ENCODE measurements around the gene HILPDA. TPM values are rescaled to one million over a fixed set of nuclear protein-coding genes. Genes with fewer than 3 reads are reported as not detected.
A peak's percentile ranks its signal among the peaks of the same experiment; 100 is the strongest.
"Not testable (repeated sequence)": the region's sequence is repeated elsewhere in the genome, so short reads cannot be mapped to it uniquely, and the experiment has no call there.

The HILPDA gene
- total RNA-seq, 2 experiments from 2014 or later: 51.8 to 53.4 TPM

- Mint-ChIP-seq H3K4me1 (peaks cover 58% of the 10 kb centered on the region), H3K27me3 (peaks cover 23% of the 10 kb centered on the region), H3K36me3 (ENCODE audit: low read depth) (peaks cover 19% of the 10 kb centered on the region), H3K4me3 (peak overlapping the region; percentile 94), H3K27ac (peak overlapping the region; percentile 90), H3K9me3 (no peaks in the 10 kb centered on the region)
- POLR2A ChIA-PET: interaction anchor here (0.9 to 1.5 kb wide), 10 partner anchors 11 to 408 kb away, joined by 3 to 6 read pairs (median 3); partner anchors contain the start of genes ATP6V1F and CALU
- CTCF ChIA-PET: interaction anchor here (0.7 to 4.8 kb wide), 12 partner anchors 9 to 285 kb away, joined by 3 to 85 read pairs (median 3); partner anchors contain the start of genes CALU, METTL2B and RBM28
- DNase-seq: no peak
Observed at GRCh38 chr7:128454808-128455542, 703 bp upstream of the HILPDA start.

DNA sequence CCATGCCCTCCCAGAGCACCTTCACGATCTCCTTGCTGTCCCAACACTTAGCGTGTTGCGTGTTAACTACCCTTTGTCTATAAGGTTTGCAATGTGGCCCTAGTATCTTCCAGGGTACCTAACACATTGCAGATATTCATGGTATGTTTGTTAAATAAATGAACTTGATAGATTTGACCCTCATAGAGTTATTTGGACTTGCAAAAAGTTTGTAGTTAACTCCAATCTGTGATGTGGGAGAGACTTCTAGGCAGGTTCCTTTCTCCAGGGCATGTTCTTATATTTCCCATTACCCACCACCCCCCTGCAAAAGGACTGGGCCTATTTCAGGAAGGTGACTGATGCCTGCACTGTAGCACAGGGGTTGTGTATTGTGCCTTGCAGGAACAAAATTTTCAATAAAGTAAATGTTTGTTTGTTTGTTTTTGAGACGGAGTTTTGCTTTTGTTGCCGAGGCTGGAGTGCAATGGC is 612 bp downstream of the HILPDA start:
- peaks cover 19% of the 10 kb centered on the region for H3K36me3 Mint-ChIP-seq (ENCODE audit: low read depth)
- H3K4me1 Mint-ChIP-seq: peaks cover 56% of the 10 kb centered on the region
- POLR2A ChIA-PET: interaction anchor here (0.8 to 1.5 kb wide), 4 partner anchors 21 to 407 kb away, joined by 3 to 5 read pairs (median 3); partner anchors contain the start of genes ATP6V1F and CALU
- peak overlapping the region; percentile 94 for H3K4me3 Mint-ChIP-seq
- no peak for DNase-seq
- peaks cover 16% of the 10 kb centered on the region for H3K27me3 Mint-ChIP-seq
- peak overlapping the region; percentile 86 for H3K27ac Mint-ChIP-seq
- CTCF ChIA-PET: interaction anchor here (0.7 to 4.8 kb wide), 5 partner anchors 10 to 113 kb away, joined by 3 to 85 read pairs (median 4); partner anchors contain the start of gene RBM28
- no peaks in the 10 kb centered on the region for H3K9me3 Mint-ChIP-seq

DNA sequence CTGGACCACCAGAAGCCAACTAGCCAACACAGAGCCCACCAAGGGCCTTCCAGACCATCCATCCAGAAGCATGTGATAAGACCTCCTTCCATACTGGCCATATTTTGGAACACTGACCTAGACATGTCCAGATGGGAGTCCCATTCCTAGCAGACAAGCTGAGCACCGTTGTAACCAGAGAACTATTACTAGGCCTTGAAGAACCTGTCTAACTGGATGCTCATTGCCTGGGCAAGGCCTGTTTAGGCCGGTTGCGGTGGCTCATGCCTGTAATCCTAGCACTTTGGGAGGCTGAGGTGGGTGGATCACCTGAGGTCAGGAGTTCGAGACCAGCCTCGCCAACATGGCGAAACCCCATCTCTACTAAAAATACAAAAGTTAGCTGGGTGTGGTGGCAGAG is 1.7 kb downstream of the HILPDA start:
- POLR2A ChIA-PET: interaction anchor here (1.1 kb wide), 1 partner anchor 51 kb away, joined by 3 read pairs; no protein-coding TSS in a partner anchor
- Mint-ChIP-seq H3K27ac (peak overlapping the region; percentile 47), H3K36me3 (ENCODE audit: low read depth) (peaks cover 19% of the 10 kb centered on the region), H3K4me3 (peak overlapping the region; percentile 94), H3K4me1 (peaks cover 52% of the 10 kb centered on the region)
- not testable (repeated sequence) for H3K9me3 Mint-ChIP-seq, H3K27me3 Mint-ChIP-seq, DNase-seq
- CTCF ChIA-PET: interaction anchor here (1.0 to 2.1 kb wide), 5 partner anchors 19 to 59 kb away, joined by 3 to 10 read pairs (median 4); no protein-coding TSS in a partner anchor

DNA sequence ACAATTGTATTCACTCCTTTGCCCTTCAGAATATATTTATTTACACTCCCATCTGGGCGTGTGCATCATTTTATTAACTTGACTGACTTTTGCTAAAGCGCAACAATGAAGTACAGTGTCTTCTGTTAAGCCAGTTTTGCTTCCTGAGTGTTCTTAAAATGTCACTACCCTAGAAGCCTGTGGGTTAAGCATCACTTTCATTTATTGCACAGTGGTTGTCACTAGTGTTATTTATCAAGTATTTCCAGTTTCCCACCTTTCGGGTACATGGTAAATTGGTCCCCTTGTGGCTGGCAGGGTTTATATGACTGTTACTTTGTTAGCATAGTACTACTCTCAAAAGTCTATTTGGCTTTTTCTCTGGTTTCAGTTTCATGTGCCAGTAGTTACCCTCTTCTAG is 3.3 kb downstream of the HILPDA start:
- peak overlapping the region; percentile 72 for H3K27ac Mint-ChIP-seq
- CTCF ChIA-PET: interaction anchor here (0.8 to 4.2 kb wide), 13 partner anchors 14 to 112 kb away, joined by 3 to 285 read pairs (median 7); no protein-coding TSS in a partner anchor
- peak overlapping the region; percentile 94 for H3K4me3 Mint-ChIP-seq
- peaks cover 27% of the 10 kb centered on the region for H3K36me3 Mint-ChIP-seq (ENCODE audit: low read depth)
- H3K9me3 Mint-ChIP-seq: no peaks in the 10 kb centered on the region
- no peaks in the 10 kb centered on the region for H3K27me3 Mint-ChIP-seq
- peak; percentile 25 for DNase-seq
- peaks cover 48% of the 10 kb centered on the region for H3K4me1 Mint-ChIP-seq
- POLR2A ChIA-PET: interaction anchor here (1.1 kb wide), 1 partner anchor 32 kb away, joined by 4 read pairs; no protein-coding TSS in a partner anchor

DNA sequence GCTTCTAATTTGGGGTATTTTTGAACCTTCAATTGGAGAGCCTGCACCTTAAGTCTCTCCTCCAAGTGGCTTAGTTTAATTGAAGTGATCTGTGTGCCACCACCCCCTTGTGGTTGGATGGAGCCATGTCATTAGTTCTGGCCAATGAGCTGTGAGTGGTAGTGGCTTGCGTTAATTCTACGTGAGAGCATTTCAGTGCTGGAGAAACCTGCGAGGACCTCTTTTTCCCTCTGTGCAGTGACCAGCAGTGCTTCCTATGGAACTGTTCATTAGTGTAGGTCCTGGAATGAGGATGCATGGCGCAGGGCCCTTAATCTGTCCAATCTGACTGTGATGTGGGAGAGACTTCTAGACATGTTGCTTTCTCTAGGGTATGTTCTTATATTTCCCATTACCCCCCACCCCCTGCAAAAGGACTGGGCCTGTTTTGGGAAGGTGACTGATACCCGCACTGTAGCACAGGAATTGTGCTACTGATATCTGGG is 3.8 kb downstream of the HILPDA start:
- Mint-ChIP-seq H3K4me1 (peaks cover 44% of the 10 kb centered on the region), H3K36me3 (ENCODE audit: low read depth) (peaks cover 29% of the 10 kb centered on the region), H3K4me3 (peak overlapping the region; percentile 8), H3K9me3 (no peaks in the 10 kb centered on the region), H3K27me3 (no peaks in the 10 kb centered on the region), H3K27ac (no peak overlapping the region)
- POLR2A ChIA-PET: interaction anchor here (1.1 to 1.7 kb wide), 3 partner anchors 33 to 51 kb away, joined by 4 to 5 read pairs (median 5); no protein-coding TSS in a partner anchor
- CTCF ChIA-PET: interaction anchor here (0.6 to 4.2 kb wide), 20 partner anchors 12 to 115 kb away, joined by 3 to 285 read pairs (median 5); partner anchors contain the start of genes METTL2B and RBM28
- peak; percentile 76 for DNase-seq

DNA sequence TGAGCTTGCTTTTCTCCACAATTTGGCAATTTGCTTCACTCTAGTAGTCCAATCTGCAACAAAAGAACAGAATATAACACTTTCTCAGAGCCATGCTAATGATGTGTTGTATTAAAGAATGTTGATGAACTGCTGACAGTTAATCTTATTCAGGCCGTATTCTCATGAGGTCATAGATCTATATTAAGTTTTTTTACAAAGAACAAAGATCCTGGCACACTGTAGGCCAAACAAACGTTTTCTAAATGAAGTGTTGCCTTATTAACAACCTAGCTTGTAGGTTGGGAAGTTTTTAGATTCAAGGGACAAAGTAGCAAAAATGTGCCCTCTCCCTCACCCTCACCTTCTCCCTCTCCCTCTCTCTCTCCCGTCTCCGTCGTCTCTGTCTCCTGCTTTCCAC is 6.8 kb downstream of the HILPDA start:
- Mint-ChIP-seq H3K4me3 (no peak overlapping the region), H3K27ac (no peak overlapping the region), H3K36me3 (ENCODE audit: low read depth) (peaks cover 27% of the 10 kb centered on the region), H3K4me1 (peaks cover 24% of the 10 kb centered on the region), H3K9me3 (no peaks in the 10 kb centered on the region), H3K27me3 (no peaks in the 10 kb centered on the region)
- DNase-seq: no peak
- ChIA-PET CTCF (interaction anchor here (0.6 to 4.2 kb wide), 8 partner anchors 9 to 592 kb away, joined by 3 to 285 read pairs (median 10); partner anchors contain the start of genes RBM28 and TNPO3), POLR2A (no interaction called here)

GRCh38 chr7:128463345-128463744 is 7.7 kb downstream of the HILPDA start:
- DNase-seq, CTCF ChIA-PET, H3K9me3 Mint-ChIP-seq, H3K4me3 Mint-ChIP-seq, H3K27me3 Mint-ChIP-seq, POLR2A ChIA-PET, H3K27ac Mint-ChIP-seq: not testable (repeated sequence)
- H3K4me1 Mint-ChIP-seq: peaks cover 17% of the 10 kb centered on the region
- peaks cover 19% of the 10 kb centered on the region for H3K36me3 Mint-ChIP-seq (ENCODE audit: low read depth)

DNA sequence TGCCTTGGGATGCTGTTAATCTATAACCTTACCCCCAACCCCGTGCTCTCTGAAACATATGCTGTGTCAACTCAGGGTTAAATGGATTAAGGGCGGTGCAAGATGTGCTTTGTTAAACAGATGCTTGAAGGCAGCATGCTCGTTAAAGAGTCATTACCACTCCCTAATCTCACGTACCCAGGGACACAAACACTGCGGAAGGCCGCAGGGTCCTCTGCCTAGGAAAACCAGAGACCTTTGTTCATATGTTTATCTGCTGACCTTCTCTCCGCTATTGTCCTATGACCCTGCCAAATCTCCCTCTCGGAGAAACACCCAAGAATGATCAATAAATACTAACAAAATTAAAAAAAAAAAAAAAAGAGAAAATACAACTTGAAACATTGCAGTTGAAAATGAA is 8.3 kb downstream of the HILPDA start:
- POLR2A ChIA-PET, DNase-seq, H3K27me3 Mint-ChIP-seq, H3K9me3 Mint-ChIP-seq, H3K27ac Mint-ChIP-seq, H3K4me3 Mint-ChIP-seq: not testable (repeated sequence)
- Mint-ChIP-seq H3K4me1 (peaks cover 11% of the 10 kb centered on the region), H3K36me3 (ENCODE audit: low read depth) (peaks cover 13% of the 10 kb centered on the region)
- CTCF ChIA-PET: interaction anchor here (1.3 kb wide), 1 partner anchor 275 kb away, joined by 3 read pairs; the partner anchor contains the start of gene CALU

GRCh38 chr7:128466871-128467270 is 11.2 kb downstream of the HILPDA start:
- H3K27ac Mint-ChIP-seq, POLR2A ChIA-PET, DNase-seq, CTCF ChIA-PET, H3K4me1 Mint-ChIP-seq, H3K9me3 Mint-ChIP-seq, H3K27me3 Mint-ChIP-seq, H3K4me3 Mint-ChIP-seq: not testable (repeated sequence)
- H3K36me3 Mint-ChIP-seq (ENCODE audit: low read depth): peaks cover 13% of the 10 kb centered on the region

DNA sequence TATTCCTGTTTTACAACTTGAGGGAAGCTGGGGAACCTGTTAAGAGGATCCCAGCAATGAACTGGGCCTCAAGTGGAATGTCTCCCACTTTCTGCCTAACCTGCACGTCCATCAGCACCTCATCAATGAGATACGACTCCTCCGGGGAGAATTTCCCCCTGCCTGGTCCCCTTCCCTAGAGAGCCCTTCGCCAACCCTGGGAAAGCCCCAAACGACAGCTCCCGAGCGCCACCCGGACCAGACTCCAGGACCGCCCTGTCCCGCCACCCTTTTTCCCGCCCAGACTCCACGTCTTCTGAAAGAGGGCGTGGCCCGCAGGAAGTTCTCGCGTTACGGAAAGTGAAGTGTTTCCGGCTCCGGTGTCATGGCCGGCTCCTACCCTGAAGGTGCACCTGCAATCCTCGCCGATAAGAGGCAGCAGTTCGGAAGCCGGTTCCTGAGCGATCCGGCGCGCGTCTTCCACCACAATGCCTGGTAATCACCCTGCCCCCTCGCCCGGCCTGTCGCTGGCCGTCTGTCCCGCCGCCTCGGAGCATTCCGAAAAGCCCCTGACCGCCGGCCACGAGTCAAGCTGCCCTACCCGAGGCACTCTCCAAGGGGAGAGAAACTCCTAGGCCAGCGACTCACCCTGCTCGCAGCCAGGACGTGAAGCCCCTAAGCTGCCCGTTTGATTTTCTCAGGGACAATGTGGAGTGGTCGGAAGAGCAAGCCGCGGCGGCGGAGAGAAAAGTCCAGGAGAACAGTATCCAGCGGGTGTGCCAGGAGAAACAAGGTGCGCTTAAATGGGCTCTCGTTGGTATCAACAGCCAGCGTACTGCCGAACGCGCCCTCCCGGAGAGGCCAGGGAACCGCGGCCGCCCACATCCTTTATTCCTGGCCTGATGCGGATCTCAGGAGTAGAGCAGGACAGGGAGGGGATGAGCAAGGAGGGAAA is 21.0 kb downstream of the HILPDA start, which contains the start of gene METTL2B:
Gene METTL2B (plus strand): TSS at position 347 of the 934 bp plus-strand sequence. CDS start 18 bp downstream, at position 365.
- H3K9me3 Mint-ChIP-seq: not testable (repeated sequence)

DNA sequence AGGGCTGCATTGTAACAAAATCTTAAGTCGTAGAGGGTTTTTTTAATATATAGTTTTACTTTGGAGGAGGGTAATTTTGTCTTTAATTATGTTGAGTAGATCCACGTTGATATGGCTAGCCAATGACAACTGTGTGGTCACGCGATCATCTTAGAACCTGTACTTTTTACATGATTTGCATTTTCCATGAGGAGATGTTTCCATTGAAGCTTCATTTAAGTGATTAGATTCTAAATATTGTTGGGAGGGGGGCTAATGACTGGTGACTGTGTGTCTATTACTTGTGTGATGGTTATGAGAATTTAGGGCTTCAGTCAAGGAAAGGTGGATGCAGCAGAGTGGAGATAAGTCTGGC is 21.6 kb downstream of the HILPDA start:
- peak overlapping the region; percentile 93 for H3K27ac Mint-ChIP-seq
- CTCF ChIA-PET: interaction anchor here (2.0 kb wide), 1 partner anchor 16 kb away, joined by 7 read pairs; no protein-coding TSS in a partner anchor
- H3K27me3 Mint-ChIP-seq: not testable (repeated sequence)

More for the DNA sequence above, 21.0 kb downstream of the HILPDA start, which contains the start of gene METTL2B:
- Mint-ChIP-seq H3K4me1 (peaks cover 33% of the 10 kb centered on the region), H3K36me3 (ENCODE audit: low read depth) (peaks cover 16% of the 10 kb centered on the region), H3K4me3 (peak within 1 kb of the TSS; percentile 93), H3K27ac (peak within 1 kb of the TSS; percentile 93)
- POLR2A ChIA-PET: interaction anchor here (0.6 to 1.2 kb wide), 4 partner anchors 21 to 619 kb away, joined by 3 read pairs; partner anchors contain the start of genes HILPDA and RBM28
- not testable (repeated sequence) for H3K27me3 Mint-ChIP-seq
- CTCF ChIA-PET: interaction anchor here (0.8 to 3.0 kb wide), 6 partner anchors 15 to 51 kb away, joined by 3 to 20 read pairs (median 5); partner anchors contain the start of gene HILPDA
- DNase-seq: peak; percentile 94

GRCh38 chr7:128479082-128479481 is 23.4 kb downstream of the HILPDA start:
- H3K4me1 Mint-ChIP-seq: peaks cover 33% of the 10 kb centered on the region
- DNase-seq, H3K27ac Mint-ChIP-seq, CTCF ChIA-PET, H3K27me3 Mint-ChIP-seq, POLR2A ChIA-PET, H3K9me3 Mint-ChIP-seq: not testable (repeated sequence)
- peaks cover 20% of the 10 kb centered on the region for H3K36me3 Mint-ChIP-seq (ENCODE audit: low read depth)
- peak overlapping the region; percentile 30 for H3K4me3 Mint-ChIP-seq

More for the DNA sequence above, 21.6 kb downstream of the HILPDA start:
- Mint-ChIP-seq H3K36me3 (ENCODE audit: low read depth) (peaks cover 16% of the 10 kb centered on the region), H3K4me3 (peak overlapping the region; percentile 93), H3K4me1 (peaks cover 33% of the 10 kb centered on the region)
- not testable (repeated sequence) for DNase-seq, H3K9me3 Mint-ChIP-seq
- POLR2A ChIA-PET: interaction anchor here (1.2 kb wide), 1 partner anchor 133 kb away, joined by 3 read pairs; the partner anchor contains the start of gene RBM28
